Thyroid gland (tissue), 4 donors: ENCODE measurements around the gene CTNNA2.

ENCODE experiments used
- POLR2A ChIP-seq, 2 donors: fragments of 450-650 bp; IDR thresholded peaks; one replicate each; pipeline ENCODE4 v1.6.1; 2017; ENCODE audit warnings: antibody characterized with exemption in 2 of 2, mild to moderate bottlenecking in 2 of 2, moderate library complexity in 1 of 2
- TF ChIP-seq, protein P1 (sequence below), 6 experiments: fragments of 200-600 bp in 3 of 6; fragments of 450-650 bp in 3 of 6; sonication (generic) in 3 of 6; IDR thresholded peaks; one replicate each; pipeline ENCODE4 v1.5.1; 2016 to 2019; ENCODE audit warnings: antibody characterized with exemption in 6 of 6, mild to moderate bottlenecking in 2 of 6, inconsistent platforms in 1 of 6, moderate library complexity in 1 of 6

DNA sequence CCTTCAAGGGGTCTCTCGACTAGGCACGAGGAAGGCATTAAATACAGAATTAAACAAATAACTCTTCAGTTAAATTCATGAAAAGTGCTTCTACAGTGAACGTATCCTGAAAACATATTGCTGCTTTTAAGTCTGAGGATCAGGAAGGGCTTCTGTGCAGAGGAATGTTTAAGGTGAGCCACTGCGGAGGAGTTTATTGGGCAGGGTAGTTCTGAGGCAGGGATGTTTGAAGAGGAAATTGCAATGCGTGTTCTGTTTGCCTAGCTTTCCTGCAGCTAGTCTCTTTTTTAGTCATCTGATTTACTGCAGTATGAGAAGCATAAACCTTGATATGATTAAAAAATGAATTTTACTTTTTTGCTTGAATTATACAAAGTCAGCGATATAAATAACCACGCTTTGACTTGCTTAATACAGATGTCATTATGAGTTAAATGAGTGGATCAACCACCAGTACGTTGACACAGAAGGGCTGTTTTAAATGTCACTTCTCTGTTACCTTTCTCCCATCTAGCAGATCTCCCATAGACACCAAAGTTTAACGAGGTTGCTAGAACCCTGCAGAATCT, 98.7 kb downstream of the CTNNA2 start:
- no peak for TF ChIP-seq POLR2A (IDR thresholded peaks at IDR 0.05)
- TF ChIP-seq, protein P1, sequence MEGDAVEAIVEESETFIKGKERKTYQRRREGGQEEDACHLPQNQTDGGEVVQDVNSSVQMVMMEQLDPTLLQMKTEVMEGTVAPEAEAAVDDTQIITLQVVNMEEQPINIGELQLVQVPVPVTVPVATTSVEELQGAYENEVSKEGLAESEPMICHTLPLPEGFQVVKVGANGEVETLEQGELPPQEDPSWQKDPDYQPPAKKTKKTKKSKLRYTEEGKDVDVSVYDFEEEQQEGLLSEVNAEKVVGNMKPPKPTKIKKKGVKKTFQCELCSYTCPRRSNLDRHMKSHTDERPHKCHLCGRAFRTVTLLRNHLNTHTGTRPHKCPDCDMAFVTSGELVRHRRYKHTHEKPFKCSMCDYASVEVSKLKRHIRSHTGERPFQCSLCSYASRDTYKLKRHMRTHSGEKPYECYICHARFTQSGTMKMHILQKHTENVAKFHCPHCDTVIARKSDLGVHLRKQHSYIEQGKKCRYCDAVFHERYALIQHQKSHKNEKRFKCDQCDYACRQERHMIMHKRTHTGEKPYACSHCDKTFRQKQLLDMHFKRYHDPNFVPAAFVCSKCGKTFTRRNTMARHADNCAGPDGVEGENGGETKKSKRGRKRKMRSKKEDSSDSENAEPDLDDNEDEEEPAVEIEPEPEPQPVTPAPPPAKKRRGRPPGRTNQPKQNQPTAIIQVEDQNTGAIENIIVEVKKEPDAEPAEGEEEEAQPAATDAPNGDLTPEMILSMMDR (IDR thresholded peaks at IDR 0.05): no peak
